Mesothelial cell of epicardium (in vitro differentiated cells): ENCODE results near the gene PRDX1. TPM values are rescaled to one million over a fixed set of nuclear protein-coding genes. Genes with fewer than 3 reads are reported as not detected.
"Not testable (repeated sequence)": the region's sequence is repeated elsewhere in the genome, so short reads cannot be mapped to it uniquely, and the experiment has no call there.

Experiments
- DNase-seq, 2 experiments: peaks; one replicate each; pipeline ENCODE4 v3.0.0; 2021; ENCODE audit warnings: low spot score in 2 of 2; ENCODE audit not compliant: unreplicated experiment in 2 of 2
- H3K27ac Mint-ChIP-seq: 2 replicates; pipeline ENCODE4 v1.8.0; 2021; ENCODE audit warnings: mixed read lengths
- H3K27me3 Mint-ChIP-seq: 2 replicates; pipeline ENCODE4 v1.8.0; 2021; ENCODE audit warnings: low read depth, mixed read lengths
- H3K36me3 Mint-ChIP-seq: 2 replicates; pipeline ENCODE4 v1.8.0; 2021; ENCODE audit warnings: mixed read lengths
- H3K4me1 Mint-ChIP-seq: 2 replicates; pipeline ENCODE4 v1.8.0; 2021; ENCODE audit warnings: mixed read lengths
- H3K4me3 Mint-ChIP-seq: 2 replicates; pipeline ENCODE4 v1.8.0; 2021; ENCODE audit warnings: mild to moderate bottlenecking, moderate library complexity, mixed read lengths
- H3K9me3 Mint-ChIP-seq: 2 replicates; pipeline ENCODE4 v1.8.0; 2021; ENCODE audit warnings: mixed read lengths
- CTCF ChIP-seq: fragments of 200-600 bp; sonication (generic); IDR thresholded peaks from one replicate; pipeline ENCODE4 v1.5.0; 2021; ENCODE audit warnings: antibody characterized with exemption; ENCODE audit not compliant: unreplicated experiment
- total RNA-seq: library from RNA; stranded (reverse); gene quantifications from 3 replicates; pipeline ENCODE4 v1.2.1, GENCODE V29; 2021

The PRDX1 gene
- total RNA-seq, 1 donor from 2014 or later, result 154 TPM

- Mint-ChIP-seq H3K36me3 (no peaks in the 10 kb centered on the region), H3K27ac (no peak overlapping the region), H3K4me3 (no peak overlapping the region), H3K4me1 (no peaks in the 10 kb centered on the region), H3K9me3 (no peaks in the 10 kb centered on the region), H3K27me3 (peaks cover 11% of the 10 kb centered on the region)
- no peak for TF ChIP-seq CTCF
- no peak for DNase-seq
Observed at GRCh38 chr1:45488666-45489377, 32.9 kb downstream of the PRDX1 start.

GRCh38 chr1:45485949-45486348 is 35.7 kb downstream of the PRDX1 start:
- Mint-ChIP-seq H3K4me1 (no peaks in the 10 kb centered on the region), H3K4me3 (no peak overlapping the region), H3K27me3 (peaks cover 11% of the 10 kb centered on the region), H3K36me3 (no peaks in the 10 kb centered on the region), H3K9me3 (no peaks in the 10 kb centered on the region), H3K27ac (no peak overlapping the region)
- TF ChIP-seq CTCF, result no peak
- no peak for DNase-seq

GRCh38 chr1:45479039-45479748 is 42.5 kb downstream of the PRDX1 start:
- no peaks in the 10 kb centered on the region for H3K4me1 Mint-ChIP-seq
- H3K27ac Mint-ChIP-seq, result no peak overlapping the region
- H3K4me3 Mint-ChIP-seq, result no peak overlapping the region
- no peak for TF ChIP-seq CTCF
- H3K27me3 Mint-ChIP-seq, result no peaks in the 10 kb centered on the region
- no peak for DNase-seq
- H3K36me3 Mint-ChIP-seq, result no peaks in the 10 kb centered on the region
- no peaks in the 10 kb centered on the region for H3K9me3 Mint-ChIP-seq

GRCh38 chr1:45478121-45478814 is 43.4 kb downstream of the PRDX1 start:
- TF ChIP-seq CTCF, result no peak
- DNase-seq, result no peak
- no peak overlapping the region for H3K4me3 Mint-ChIP-seq
- no peaks in the 10 kb centered on the region for H3K36me3 Mint-ChIP-seq
- H3K27ac Mint-ChIP-seq, result no peak overlapping the region
- no peaks in the 10 kb centered on the region for H3K27me3 Mint-ChIP-seq
- H3K9me3 Mint-ChIP-seq, result no peaks in the 10 kb centered on the region
- H3K4me1 Mint-ChIP-seq, result no peaks in the 10 kb centered on the region

- Mint-ChIP-seq H3K9me3 (no peaks in the 10 kb centered on the region), H3K4me1 (no peaks in the 10 kb centered on the region), H3K4me3 (no peak overlapping the region), H3K27ac (no peak overlapping the region), H3K27me3 (no peaks in the 10 kb centered on the region), H3K36me3 (no peaks in the 10 kb centered on the region)
- DNase-seq, result no peak
- TF ChIP-seq CTCF, result no peak
Observed at GRCh38 chr1:45477646-45478045, 44.0 kb downstream of the PRDX1 start.

GRCh38 chr1:45474194-45474593 is 47.5 kb downstream of the PRDX1 start:
- DNase-seq, H3K4me1 Mint-ChIP-seq, H3K27ac Mint-ChIP-seq, H3K9me3 Mint-ChIP-seq, H3K27me3 Mint-ChIP-seq, H3K4me3 Mint-ChIP-seq, H3K36me3 Mint-ChIP-seq: not testable (repeated sequence)
